Erythroblast (primary cell): ENCODE measurements around the gene RIN1.

ENCODE experiments used
- GATA1 ChIP-seq: IDR thresholded peaks from 2 replicates; pipeline ENCODE4 v1.6.1; 2011; ENCODE audit warnings: low read depth, mild to moderate bottlenecking, control low read depth, low read length, moderate library complexity
- POLR2A ChIP-seq: IDR thresholded peaks from 2 replicates; pipeline ENCODE4 v1.6.1; 2011; ENCODE audit warnings: mild to moderate bottlenecking, low read length

DNA sequence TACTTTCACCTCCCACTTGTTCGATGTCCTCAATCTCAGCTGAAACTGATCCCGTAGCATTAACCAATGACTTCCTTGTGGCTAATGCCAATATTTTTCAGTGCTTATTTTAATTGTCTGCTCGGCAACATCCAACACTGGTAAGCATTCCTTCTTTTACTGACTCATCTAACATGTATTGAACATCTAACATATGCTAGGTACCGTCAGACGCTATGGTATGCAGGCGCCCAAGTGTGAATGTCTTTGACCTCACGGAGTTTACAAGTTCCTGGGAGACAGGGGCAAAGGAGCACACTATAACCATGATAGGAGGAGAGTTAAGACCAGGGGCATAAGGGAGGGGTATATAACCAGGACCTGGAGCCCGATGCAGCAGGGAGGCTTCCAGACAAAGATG is 6.9 kb upstream of the RIN1 start:
- TF ChIP-seq POLR2A (no peak), GATA1 (no peak)
